Skeletal muscle tissue (tissue), 4 donors: Measurements from ENCODE around the gene NSUN6. TPM values are rescaled to one million over a fixed set of nuclear protein-coding genes. Genes with fewer than 3 reads are reported as not detected.

ENCODE experiments used
- H3K27ac ChIP-seq: one replicate; pipeline ENCODE4 v1.7.0; 2013; ENCODE audit warnings: mild to moderate bottlenecking, low read depth, low read length, inconsistent platforms
- H3K27me3 ChIP-seq, 3 donors: one replicate each; pipeline ENCODE4 v1.7.0; 2013; ENCODE audit warnings: low read length in 3 of 3; ENCODE audit not compliant: control insufficient read depth in 3 of 3, insufficient read depth in 3 of 3
- H3K36me3 ChIP-seq, 3 donors: one replicate each; pipeline ENCODE4 v1.7.0; 2013; ENCODE audit warnings: low read length in 3 of 3; ENCODE audit not compliant: control insufficient read depth in 3 of 3, insufficient read depth in 3 of 3
- H3K4me1 ChIP-seq, 3 donors: one replicate each; pipeline ENCODE4 v1.7.0; 2013; ENCODE audit warnings: low read length in 3 of 3, mild to moderate bottlenecking in 3 of 3; ENCODE audit not compliant: control insufficient read depth in 3 of 3, insufficient read depth in 3 of 3
- H3K4me3 ChIP-seq, 3 donors: one replicate each; pipeline ENCODE4 v1.7.0; 2013; ENCODE audit warnings: low read length in 3 of 3
- H3K9ac ChIP-seq, 3 donors: one replicate each; pipeline ENCODE4 v1.7.0; 2013; ENCODE audit warnings: low read length in 3 of 3, mild to moderate bottlenecking in 3 of 3, moderate library complexity in 2 of 3, low read depth in 1 of 3
- H3K9me3 ChIP-seq, 3 donors: one replicate each; pipeline ENCODE4 v1.7.0; 2013; ENCODE audit warnings: low read length in 3 of 3; ENCODE audit not compliant: control insufficient read depth in 3 of 3
- total RNA-seq: library from RNA; depleted of rRNA; stranded (reverse); fragments of >200 nt; gene quantifications from one replicate; pipeline ENCODE4 v1.2.3, GENCODE V29; 2014
- donor health status: Osteomylitis.

The NSUN6 gene
- total RNA-seq, 1 donor from 2014 or later: 14.6 TPM

DNA sequence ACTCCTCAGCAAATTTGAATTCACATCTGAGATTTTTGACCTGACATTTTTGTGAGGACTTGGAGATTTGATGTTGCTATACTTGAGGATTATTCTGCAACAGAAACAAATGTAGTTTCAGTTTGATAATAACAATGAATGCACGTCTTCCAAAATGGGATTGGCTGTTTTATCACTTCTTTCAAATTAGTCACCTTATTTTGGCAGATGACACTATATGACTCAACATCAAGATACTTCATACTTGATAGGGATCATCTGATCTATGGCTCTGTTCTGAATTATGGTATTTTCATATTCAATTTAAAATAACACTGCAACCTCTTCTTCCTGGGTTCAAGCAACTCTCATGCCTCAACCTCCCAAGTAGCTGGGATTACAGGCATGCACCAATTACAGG lies 32.0 kb upstream of the NSUN6 start:
- Histone ChIP-seq H3K9me3 (no peaks in the 10 kb centered on the region), H3K9ac (no peak overlapping the region), H3K27me3 (no peaks in the 10 kb centered on the region), H3K4me3 (no peak overlapping the region), H3K4me1 (no peaks in the 10 kb centered on the region), H3K27ac (no peak overlapping the region), H3K36me3 (no peaks in the 10 kb centered on the region)

- no peak overlapping the region for H3K9ac ChIP-seq
- no peak overlapping the region for H3K4me3 ChIP-seq
- no peak overlapping the region for H3K27ac ChIP-seq
- no peaks in the 10 kb centered on the region for H3K9me3 ChIP-seq
- H3K36me3 ChIP-seq: no peaks in the 10 kb centered on the region
- H3K4me1 ChIP-seq: no peaks in the 10 kb centered on the region
- no peaks in the 10 kb centered on the region for H3K27me3 ChIP-seq
Observed at GRCh38 chr10:18681971-18682411, 30.6 kb upstream of the NSUN6 start.

GRCh38 chr10:18681366-18681765 lies 30.0 kb upstream of the NSUN6 start:
- H3K4me3 ChIP-seq: no peak overlapping the region
- no peak overlapping the region for H3K9ac ChIP-seq
- no peak overlapping the region for H3K27ac ChIP-seq
- no peaks in the 10 kb centered on the region for H3K27me3 ChIP-seq
- H3K36me3 ChIP-seq: no peaks in the 10 kb centered on the region
- no peaks in the 10 kb centered on the region for H3K9me3 ChIP-seq
- no peaks in the 10 kb centered on the region for H3K4me1 ChIP-seq

DNA sequence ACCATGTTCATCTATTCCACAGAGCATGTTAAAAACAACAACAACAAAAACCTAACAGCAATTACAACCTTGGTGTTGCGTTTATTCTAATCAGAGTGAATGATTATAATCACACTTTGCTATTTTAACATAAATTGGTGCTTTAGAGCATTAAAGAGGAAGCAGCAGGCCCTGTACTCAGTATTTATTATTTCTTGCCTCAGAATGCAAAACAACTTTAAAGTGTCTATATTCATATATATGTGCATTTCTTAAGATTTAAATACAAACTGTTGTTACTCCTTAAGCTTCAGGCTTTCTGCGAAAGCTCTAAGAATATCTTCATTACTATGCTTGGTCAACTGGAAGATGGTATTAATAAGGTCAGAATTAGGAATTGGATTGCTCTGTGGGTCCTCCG lies 29.4 kb upstream of the NSUN6 start:
- H3K9me3 ChIP-seq: no peaks in the 10 kb centered on the region

GRCh38 chr10:18675086-18675801 lies 23.9 kb upstream of the NSUN6 start:
- Histone ChIP-seq H3K4me3 (no peak overlapping the region), H3K9ac (no peak overlapping the region), H3K9me3 (no peaks in the 10 kb centered on the region), H3K36me3 (peaks cover 2 to 30% (median 22%) of the 10 kb centered on the region in 3 donors), H3K27ac (no peak overlapping the region), H3K4me1 (no peaks in the 10 kb centered on the region), H3K27me3 (no peaks in the 10 kb centered on the region)

More for the DNA sequence above, 29.4 kb upstream of the NSUN6 start:
- H3K36me3 ChIP-seq: peaks cover 0 to 4% (median under 1%) of the 10 kb centered on the region in 3 donors
- no peak overlapping the region for H3K4me3 ChIP-seq
- H3K27me3 ChIP-seq: no peaks in the 10 kb centered on the region
- no peak overlapping the region for H3K9ac ChIP-seq
- H3K27ac ChIP-seq: no peak overlapping the region
- no peaks in the 10 kb centered on the region for H3K4me1 ChIP-seq

DNA sequence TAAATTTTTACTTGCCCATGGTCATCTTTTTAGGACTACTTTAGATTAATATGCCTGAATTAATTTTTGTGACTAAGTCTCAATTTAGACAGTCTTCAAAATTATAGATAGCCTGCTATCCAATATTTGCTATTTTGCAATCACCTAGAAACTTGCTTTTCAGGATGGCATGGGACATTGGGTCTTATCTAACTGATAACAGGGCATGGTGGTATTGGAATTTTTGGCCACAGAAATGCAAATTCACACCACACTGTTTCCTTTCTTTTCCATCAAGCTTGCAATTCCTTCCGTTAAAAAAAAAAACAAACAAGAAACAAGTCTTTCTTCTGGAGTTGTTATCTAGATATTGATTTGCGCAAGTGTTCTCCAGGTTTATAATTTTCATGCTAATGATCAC lies 16.6 kb upstream of the NSUN6 start:
- Histone ChIP-seq H3K9ac (no peak overlapping the region), H3K27me3 (no peaks in the 10 kb centered on the region), H3K4me1 (peaks cover 0 to 8% (median 0%) of the 10 kb centered on the region in 3 donors), H3K27ac (no peak overlapping the region), H3K9me3 (no peaks in the 10 kb centered on the region), H3K4me3 (no peak overlapping the region), H3K36me3 (peaks cover 0 to 15% (median 11%) of the 10 kb centered on the region in 3 donors)

DNA sequence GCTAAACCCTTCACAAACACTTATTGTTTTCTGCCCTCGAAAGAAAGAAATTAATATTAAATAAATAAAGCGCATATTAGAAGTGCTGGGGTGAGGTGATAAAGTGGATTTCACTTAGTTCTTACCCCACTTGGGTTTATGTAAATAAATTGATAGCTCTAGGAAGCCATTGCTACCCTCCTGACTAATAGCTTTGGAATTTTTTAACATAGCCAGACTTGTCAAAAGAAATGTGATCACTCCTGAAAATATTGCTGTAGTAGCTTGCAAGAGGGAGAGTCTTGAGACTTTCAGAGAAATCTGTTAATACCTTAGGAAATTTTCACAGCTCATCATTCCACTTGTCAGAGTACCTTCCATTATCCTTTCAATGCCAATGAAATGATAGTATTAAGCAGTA lies 15.4 kb upstream of the NSUN6 start:
- H3K9ac ChIP-seq: no peak overlapping the region
- peaks cover 0 to 9% (median under 1%) of the 10 kb centered on the region in 3 donors for H3K4me1 ChIP-seq

GRCh38 chr10:18665815-18666558 lies 14.6 kb upstream of the NSUN6 start:
- no peak overlapping the region for H3K9ac ChIP-seq
- no peak overlapping the region for H3K4me3 ChIP-seq
- H3K27me3 ChIP-seq: no peaks in the 10 kb centered on the region
- peaks cover 0 to 7% (median 7%) of the 10 kb centered on the region in 3 donors for H3K36me3 ChIP-seq
- no peak overlapping the region for H3K27ac ChIP-seq
- H3K4me1 ChIP-seq: peaks cover 2 to 11% (median 7%) of the 10 kb centered on the region in 3 donors
- no peaks in the 10 kb centered on the region for H3K9me3 ChIP-seq

More for the DNA sequence above, 15.4 kb upstream of the NSUN6 start:
- Histone ChIP-seq H3K36me3 (peaks cover 0 to 14% (median 7%) of the 10 kb centered on the region in 3 donors), H3K27ac (no peak overlapping the region), H3K27me3 (no peaks in the 10 kb centered on the region), H3K9me3 (no peaks in the 10 kb centered on the region), H3K4me3 (no peak overlapping the region)

- H3K9me3 ChIP-seq: no peaks in the 10 kb centered on the region
- no peak overlapping the region for H3K4me3 ChIP-seq
- H3K36me3 ChIP-seq: peaks cover 0 to 7% (median 7%) of the 10 kb centered on the region in 3 donors
- no peak overlapping the region for H3K27ac ChIP-seq
- H3K27me3 ChIP-seq: no peaks in the 10 kb centered on the region
- H3K9ac ChIP-seq: no peak overlapping the region
- peaks cover 4 to 11% (median 10%) of the 10 kb centered on the region in 3 donors for H3K4me1 ChIP-seq
Observed at GRCh38 chr10:18664841-18665478, 13.6 kb upstream of the NSUN6 start.
